Measurements from ENCODE around the gene TPPP3. TPM values are rescaled to one million over a fixed set of nuclear protein-coding genes. Genes with fewer than 3 reads are reported as not detected.

The TPPP3 gene
- total RNA-seq = 10 to 100 TPM in 2 of 4 donors, 1 to 10 TPM in 2; 2.2 to 31.9 (median 7.1) TPM

GRCh38 chr16:67393111-67393787 lies at the start of gene TPPP3:
Gene TPPP3, minus strand, starts transcription at chr16:67393498. Its CDS starts 2,387 bp downstream, at chr16:67391111.
- ATAC-seq = peak; percentile 51 to 53
- Histone ChIP-seq H3K9me3 (no peaks in the 10 kb centered on the region), H3K27me3 (no peaks in the 10 kb centered on the region), H3K36me3 (no peaks in the 10 kb centered on the region), H3K4me3 (peak within 1 kb of the TSS; percentile 52 to 60 (median 57)), H3K4me1 (peaks cover 54 to 68% of the 10 kb centered on the region in 2 donors), H3K27ac (peak within 1 kb of the TSS; percentile 66 to 85 (median 75))
- TF ChIP-seq POLR2A (IDR thresholded peaks at IDR 0.05) (peak; percentile 24 to 33), CTCF (IDR thresholded peaks at IDR 0.05 in 4 of 5, conservative IDR thresholded peaks at IDR 0.05 in 1 of 5) (peak; percentile 56 to 72 (median 67))
- intact Hi-C loops (cut with DNase I; ENCODE audit: low total_unique reads) = loop anchor here (2.0 kb wide), 1 partner anchor 16 kb away; no protein-coding TSS in a partner anchor
- in situ Hi-C loops (cut with MboI; ENCODE audit: low sequenced_read_pairs in 4 of 4) = no loop called here
- peak; percentile 55 to 79 for DNase-seq

GRCh38 chr16:67442581-67443255 lies 49.4 kb upstream of the TPPP3 start:
- Histone ChIP-seq H3K4me1 (peaks cover 64 to 70% of the 10 kb centered on the region in 2 donors), H3K4me3 (no peak overlapping the region), H3K27me3 (no peaks in the 10 kb centered on the region), H3K9me3 (no peaks in the 10 kb centered on the region), H3K36me3 (peaks cover 0 to 19% of the 10 kb centered on the region in 2 donors), H3K27ac (peak overlapping the region; percentile 11 to 66 (median 38))
- in situ Hi-C loops (cut with MboI; ENCODE audit: low sequenced_read_pairs in 4 of 4) = no loop called here
- ATAC-seq = no peak
- TF ChIP-seq POLR2A (IDR thresholded peaks at IDR 0.05) = no peak
- intact Hi-C loops (cut with DNase I; ENCODE audit: low total_unique reads) = no loop called here
- no peak for DNase-seq

- Histone ChIP-seq H3K4me3 (no peak overlapping the region), H3K27me3 (no peaks in the 10 kb centered on the region), H3K27ac (peak overlapping the region in 3 of 4 donors; percentile 11 to 64 (median 35)), H3K36me3 (peaks cover 0 to 26% of the 10 kb centered on the region in 2 donors), H3K4me1 (peaks cover 56 to 61% of the 10 kb centered on the region in 2 donors), H3K9me3 (no peaks in the 10 kb centered on the region)
- peak; percentile 22 to 56 for ATAC-seq
- in situ Hi-C loops (cut with MboI; ENCODE audit: low sequenced_read_pairs in 4 of 4) = no loop called here
- peak; percentile 36 to 52 for DNase-seq
- TF ChIP-seq POLR2A (IDR thresholded peaks at IDR 0.05) (no peak), CTCF (IDR thresholded peaks at IDR 0.05 in 4 of 5, conservative IDR thresholded peaks at IDR 0.05 in 1 of 5) (no peak)
- intact Hi-C loops (cut with DNase I; ENCODE audit: low total_unique reads) = no loop called here
These were observed 48.6 kb upstream of the TPPP3 start for GRCh38 chr16:67441907-67442306.

- Histone ChIP-seq H3K36me3 (peaks cover 0 to 26% of the 10 kb centered on the region in 2 donors), H3K9me3 (no peaks in the 10 kb centered on the region), H3K4me3 (no peak overlapping the region), H3K4me1 (peaks cover 50 to 55% of the 10 kb centered on the region in 2 donors), H3K27ac (peak overlapping the region in 3 of 4 donors; percentile 11 to 64 (median 35)), H3K27me3 (no peaks in the 10 kb centered on the region)
- ATAC-seq = peak in 1 of 2 donors; percentile 24
- DNase-seq = peak in 1 of 2 donors; percentile 48
- intact Hi-C loops (cut with DNase I; ENCODE audit: low total_unique reads) = no loop called here
- in situ Hi-C loops (cut with MboI; ENCODE audit: low sequenced_read_pairs in 4 of 4) = no loop called here
- no peak for TF ChIP-seq CTCF (IDR thresholded peaks at IDR 0.05 in 4 of 5, conservative IDR thresholded peaks at IDR 0.05 in 1 of 5)
- no peak for TF ChIP-seq POLR2A (IDR thresholded peaks at IDR 0.05)
These were observed 48.0 kb upstream of the TPPP3 start for GRCh38 chr16:67441271-67441753.

All from gastrocnemius medialis (tissue), 4 donors.